GM18951 (cell line): Measurements from ENCODE around the gene CCNE1.

ENCODE experiments used
- POLR2A ChIP-seq: IDR thresholded peaks from 4 replicates; pipeline ENCODE4 v1.6.1; 2011; ENCODE audit warnings: mild to moderate bottlenecking; ENCODE audit not compliant: insufficient read length, insufficient read depth; ENCODE audit errors: extremely low read depth
- in situ Hi-C: fragments of 300-500 bp; cut with MboI; formaldehyde crosslinking; loops from one replicate; pipeline ENCODE4 v1.12.0; 2022; ENCODE audit warnings: low sequenced_read_pairs, mixed read lengths, inconsistent platforms; ENCODE audit not compliant: unreplicated experiment

CCNE1 gene

GRCh38 chr19:29836409-29836825 lies 24.6 kb downstream of the CCNE1 start:
- no peak for TF ChIP-seq POLR2A

GRCh38 chr19:29837448-29837981 lies 25.7 kb downstream of the CCNE1 start:
- peak; percentile 23 for TF ChIP-seq POLR2A
- in situ Hi-C loops: no loop called here

More at GRCh38 chr19:29836409-29836825, 24.6 kb downstream of the CCNE1 start:
- in situ Hi-C loops: no loop called here

GRCh38 chr19:29837996-29838395 lies 26.2 kb downstream of the CCNE1 start:
- in situ Hi-C loops: no loop called here
- no peak for TF ChIP-seq POLR2A

DNA sequence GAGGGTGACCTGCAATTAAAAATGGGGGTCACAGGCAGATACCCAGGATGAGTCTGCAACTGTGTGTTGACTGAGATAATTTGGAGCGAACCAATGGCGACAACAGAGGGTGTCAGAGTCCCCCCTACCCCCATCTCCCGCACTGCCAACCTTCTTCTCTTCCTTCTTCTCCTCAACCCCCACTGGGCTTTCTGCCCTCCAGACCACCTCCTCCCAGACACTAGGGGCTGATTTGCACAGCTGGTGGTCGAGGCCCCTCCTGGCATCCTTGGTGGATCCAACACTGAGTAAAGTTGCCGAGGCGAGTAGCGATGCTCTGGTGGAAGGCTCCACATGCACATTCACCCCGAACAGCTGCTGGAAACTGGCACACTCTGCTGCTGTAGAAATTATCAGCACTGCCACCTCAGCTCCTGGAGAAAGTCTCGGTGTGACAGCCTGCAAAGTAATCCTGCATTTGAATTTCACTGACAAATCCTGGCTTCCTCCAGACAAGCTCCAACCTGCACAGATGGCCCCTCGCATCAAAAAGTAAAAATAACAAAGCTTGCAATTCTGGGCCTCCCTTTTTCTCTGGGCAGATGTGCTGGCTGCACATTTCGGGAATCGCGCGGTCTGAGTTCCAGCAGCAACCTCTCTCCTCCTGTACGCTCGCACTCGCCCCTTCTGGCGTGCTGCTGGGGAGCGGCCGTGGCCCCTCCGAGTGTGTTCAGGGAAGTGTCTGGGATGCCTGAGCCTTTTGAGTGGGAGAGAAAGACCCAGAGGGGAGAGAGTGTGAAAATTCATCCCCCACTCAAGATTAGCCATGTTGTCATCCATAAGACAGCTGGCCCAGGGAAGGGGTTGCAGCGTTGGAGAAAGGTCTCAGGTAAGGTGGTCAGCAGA lies 28.5 kb downstream of the CCNE1 start:
- in situ Hi-C loops: no loop called here
- TF ChIP-seq POLR2A: no peak

DNA sequence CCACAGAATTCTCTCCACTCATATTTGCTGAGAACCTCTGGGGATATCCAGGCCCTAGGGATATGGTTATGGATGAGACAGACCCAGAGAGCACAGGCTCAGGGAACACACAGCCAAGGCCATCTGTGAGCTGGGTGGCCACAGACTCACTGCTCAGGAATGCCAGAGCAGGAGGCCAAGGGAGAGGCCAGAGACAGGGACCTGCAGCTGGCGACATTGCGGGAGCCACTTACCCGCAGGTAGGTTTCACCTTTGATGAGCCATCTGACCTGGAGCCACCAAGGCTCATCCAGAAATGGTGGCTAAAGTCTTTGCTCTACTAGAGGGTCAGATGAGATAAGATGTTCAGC lies 29.4 kb downstream of the CCNE1 start:
- TF ChIP-seq POLR2A: no peak
- in situ Hi-C loops: no loop called here

DNA sequence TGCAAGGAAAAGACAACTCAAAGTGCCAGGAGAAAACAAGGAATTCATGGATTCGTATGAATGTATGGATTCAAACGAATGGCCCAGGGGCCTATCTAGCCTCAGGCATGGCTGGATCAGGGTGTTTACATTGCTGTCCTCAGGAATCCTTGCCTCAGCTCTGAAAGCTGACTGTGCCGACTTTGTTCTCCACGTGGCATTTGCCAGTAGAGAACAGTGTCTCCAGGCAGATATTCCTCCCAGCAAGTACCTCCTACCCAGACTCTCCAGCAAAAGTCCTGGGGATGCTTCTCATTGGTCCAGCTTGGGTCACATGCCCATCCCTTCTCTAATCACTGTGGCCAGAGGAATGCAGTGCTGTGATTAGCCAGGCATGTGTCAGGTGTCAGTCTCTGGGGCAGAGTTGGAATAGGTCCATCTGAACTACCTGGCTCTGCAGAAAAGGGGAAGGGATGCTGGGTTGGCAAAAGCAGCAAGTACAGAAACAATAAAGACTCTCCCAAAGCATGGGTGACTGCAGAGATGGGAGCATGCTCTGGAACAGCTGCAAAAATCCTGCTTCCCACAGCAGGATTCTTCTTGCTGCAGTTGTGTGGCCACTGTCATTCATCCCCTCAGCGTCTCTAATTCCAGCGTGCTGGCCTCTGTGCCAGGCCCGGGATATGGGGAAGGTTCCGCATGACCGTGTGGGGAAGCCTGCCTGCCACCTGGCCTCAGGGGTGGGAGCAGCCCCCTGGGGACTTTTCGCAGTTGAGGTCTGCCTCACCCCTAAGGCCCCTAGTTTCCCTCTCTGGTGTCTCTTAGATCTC lies 30.0 kb downstream of the CCNE1 start:
- no peak for TF ChIP-seq POLR2A
- in situ Hi-C loops: no loop called here

GRCh38 chr19:29842471-29843179 lies 30.8 kb downstream of the CCNE1 start:
- no peak for TF ChIP-seq POLR2A
- in situ Hi-C loops: no loop called here

DNA sequence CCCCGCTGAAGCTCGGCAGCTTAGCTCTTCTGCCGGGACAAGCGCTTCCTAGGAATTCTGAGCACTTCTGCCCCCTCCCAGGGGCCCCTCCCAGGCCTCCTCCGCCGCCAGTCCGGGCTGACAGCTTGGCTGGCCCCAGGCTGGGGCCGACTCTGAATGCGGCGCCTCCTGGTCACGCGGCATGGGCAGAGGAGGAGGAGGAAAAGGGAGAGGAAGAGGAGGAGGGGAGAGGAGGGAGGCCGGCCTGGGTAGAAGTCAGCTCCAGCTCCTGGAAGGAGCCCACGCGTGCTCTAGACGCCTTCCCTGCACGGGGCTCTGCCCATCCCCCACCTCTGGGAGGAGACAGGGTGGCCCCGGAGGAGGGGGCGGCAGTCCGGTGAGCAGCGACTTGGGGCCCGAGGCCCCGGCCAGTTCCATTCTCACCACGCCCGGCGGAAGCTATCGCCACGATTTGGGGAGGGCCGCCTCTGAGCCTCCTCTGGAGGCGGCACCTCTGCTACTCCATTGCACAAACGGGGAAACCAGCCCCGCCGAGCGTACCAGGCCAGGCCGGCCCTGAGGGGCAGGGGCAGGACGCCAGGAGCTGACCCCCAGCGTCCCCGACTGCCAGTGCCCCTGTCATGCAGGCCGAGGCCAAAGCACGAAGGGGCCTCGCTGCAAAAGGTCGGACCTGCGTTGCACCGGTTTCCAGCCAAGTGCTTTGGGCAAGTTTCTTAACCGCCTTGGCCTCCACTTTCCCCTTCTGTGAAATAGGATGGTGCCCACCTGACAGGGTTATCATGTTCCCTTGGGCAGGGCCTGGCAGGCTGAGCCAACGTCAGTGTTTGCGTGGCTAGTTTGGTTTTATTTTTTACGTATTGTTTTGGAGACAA lies 31.6 kb downstream of the CCNE1 start:
- no peak for TF ChIP-seq POLR2A
- in situ Hi-C loops: no loop called here

- in situ Hi-C loops: no loop called here
- TF ChIP-seq POLR2A: peak; percentile 60
Measured at GRCh38 chr19:29844891-29845573, 33.2 kb downstream of the CCNE1 start.

GRCh38 chr19:29845574-29846176 lies 33.9 kb downstream of the CCNE1 start:
- in situ Hi-C loops: no loop called here
- no peak for TF ChIP-seq POLR2A

- in situ Hi-C loops: no loop called here
- TF ChIP-seq POLR2A: no peak
Measured at GRCh38 chr19:29849208-29849607, 37.4 kb downstream of the CCNE1 start.
